EH (cell line): ENCODE results near the gene TMEM18.
"Not testable (repeated sequence)": the region's sequence is repeated elsewhere in the genome, so short reads cannot be mapped to it uniquely, and the experiment has no call there.

Experiments
- DNase-seq: peaks from one replicate; pipeline ENCODE4 v3.0.0-alpha.2; 2015; ENCODE audit warnings: low read depth

The TMEM18 gene

DNA sequence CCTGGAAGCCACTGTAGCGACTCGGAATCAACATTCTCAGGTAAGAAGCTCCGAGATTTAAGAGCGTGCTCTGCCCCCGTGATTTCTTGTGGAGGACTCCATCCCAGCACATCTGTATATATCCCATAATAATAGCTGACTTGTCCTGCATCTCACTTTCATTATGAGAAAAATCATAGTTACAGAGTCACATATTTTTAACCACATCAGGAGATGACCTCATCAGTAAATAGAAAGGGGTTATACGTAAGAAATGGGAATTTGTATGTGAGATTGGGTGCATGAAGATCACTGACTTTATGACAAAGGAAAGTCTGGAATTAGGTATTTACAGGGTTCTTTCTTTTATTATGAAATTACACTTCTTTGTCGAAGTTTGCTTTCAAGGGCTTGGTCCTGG lies 16.4 kb upstream of the TMEM18 start:
- DNase-seq: peak; percentile 23

DNA sequence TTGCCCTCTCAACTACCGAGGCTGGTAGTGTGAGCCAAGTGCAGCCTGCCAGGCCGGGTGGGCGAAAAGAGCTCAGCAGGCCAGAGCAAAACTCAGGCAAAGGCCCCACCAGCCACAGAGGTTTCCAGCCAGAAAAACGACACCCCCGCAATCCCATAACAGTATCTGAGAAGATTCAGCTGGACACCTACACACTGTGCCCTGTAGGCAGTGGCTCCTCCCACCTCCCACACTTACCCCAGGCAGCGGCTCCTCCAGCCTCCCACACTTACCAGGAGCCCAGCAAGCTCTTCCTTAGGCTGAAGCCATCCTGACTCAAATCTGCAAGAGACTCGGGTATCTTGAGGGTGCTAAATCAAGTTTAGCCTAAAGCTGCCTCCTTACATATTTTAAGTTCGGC lies 15.6 kb upstream of the TMEM18 start:
- DNase-seq: no peak

DNA sequence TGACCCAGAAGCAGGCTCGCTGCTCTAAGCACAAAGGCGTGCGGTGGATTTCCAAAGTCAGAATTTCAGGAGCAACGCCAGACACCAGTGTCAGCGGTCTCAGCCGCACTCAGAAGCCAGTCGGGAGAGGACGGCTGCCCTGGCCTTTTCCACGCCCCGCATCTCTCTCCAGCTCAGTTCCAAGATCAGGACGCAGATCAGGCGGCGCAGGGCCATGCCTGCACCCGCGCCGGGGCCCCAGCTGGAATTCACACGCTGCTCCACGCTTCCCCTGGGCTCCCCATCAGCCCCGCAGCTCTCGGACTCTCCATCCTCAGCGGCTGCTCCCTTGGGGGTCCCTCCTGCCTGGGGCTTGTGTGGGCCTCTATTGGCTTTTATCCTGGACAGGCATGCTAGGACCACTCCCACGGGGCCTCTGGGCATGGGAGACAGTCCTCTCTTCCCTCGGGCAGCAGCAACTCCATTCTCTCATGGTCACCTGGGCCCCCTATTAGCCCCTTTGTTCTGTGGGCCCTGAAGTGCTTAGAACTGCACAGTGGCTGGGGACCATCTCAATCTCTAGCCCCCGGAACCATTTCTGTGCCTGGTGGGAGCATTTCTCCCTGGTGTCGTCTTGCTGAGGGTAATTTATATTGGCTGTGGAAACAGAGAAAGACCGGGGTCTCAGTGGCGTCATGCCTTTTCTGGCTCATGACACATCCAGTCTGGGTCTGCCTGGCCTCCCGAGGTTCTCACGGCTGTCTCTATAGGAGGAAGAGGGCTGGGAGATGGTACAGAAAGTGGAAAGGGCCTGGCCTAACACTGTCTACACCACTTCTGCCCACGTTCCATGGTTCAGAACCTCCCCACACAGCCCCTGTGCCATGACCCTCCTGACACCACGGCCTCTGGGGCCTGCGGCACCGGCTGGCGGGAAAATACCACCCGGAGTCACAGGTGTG lies 14.9 kb upstream of the TMEM18 start:
- DNase-seq: no peak

GRCh38 chr2:690799-691198 lies 13.6 kb upstream of the TMEM18 start:
- DNase-seq: no peak

- no peak for DNase-seq
Measured at GRCh38 chr2:689877-690510, 12.8 kb upstream of the TMEM18 start.

DNA sequence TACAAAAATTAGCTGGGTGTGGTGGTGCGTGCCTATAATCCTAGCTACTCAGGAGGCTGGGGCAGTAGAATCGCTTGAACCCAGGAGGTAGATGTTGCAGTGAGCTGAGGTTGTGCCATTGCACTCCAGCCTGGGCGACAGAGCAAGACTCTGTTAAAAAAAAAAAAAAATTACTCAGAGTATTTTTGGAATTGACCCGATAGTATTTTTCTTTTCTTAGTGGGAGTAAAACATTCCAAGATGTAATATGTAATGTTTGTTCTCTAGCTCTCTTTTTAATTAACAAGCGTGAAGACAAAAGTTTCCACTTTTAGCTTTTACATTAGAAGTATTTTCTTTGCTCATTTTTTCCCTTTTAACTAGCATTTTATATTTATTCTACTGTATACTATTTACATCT lies 12.0 kb upstream of the TMEM18 start:
- DNase-seq: peak; percentile 40

- no peak for DNase-seq
Measured at GRCh38 chr2:688504-689076, 11.4 kb upstream of the TMEM18 start.

- DNase-seq: no peak
Measured at GRCh38 chr2:685421-685820, 8.2 kb upstream of the TMEM18 start.

- not testable (repeated sequence) for DNase-seq
Measured at GRCh38 chr2:684913-685312, 7.7 kb upstream of the TMEM18 start.

- DNase-seq: peak; percentile 67
Measured at GRCh38 chr2:682226-682625, 5.0 kb upstream of the TMEM18 start.

DNA sequence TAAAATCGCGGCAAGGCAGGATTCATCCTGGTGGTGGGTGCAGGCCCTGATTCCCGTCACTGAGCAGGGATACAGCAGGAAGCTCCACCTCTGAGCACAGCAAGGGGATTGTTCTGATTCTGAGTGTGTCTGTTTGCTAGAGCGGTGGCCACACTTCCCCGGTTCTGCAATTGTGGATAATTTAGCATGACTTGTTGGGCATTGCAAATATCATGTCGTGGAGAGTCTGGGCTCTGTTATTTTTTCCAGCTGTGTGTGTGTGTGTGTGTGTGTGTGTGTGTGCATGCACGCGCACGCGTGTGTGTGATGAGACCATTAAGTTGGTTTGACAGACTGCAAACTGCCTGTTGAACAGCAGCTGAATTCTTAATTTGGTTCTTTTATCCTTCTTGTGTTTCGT lies 4.1 kb upstream of the TMEM18 start:
- DNase-seq: no peak

GRCh38 chr2:680496-680895 lies 3.3 kb upstream of the TMEM18 start:
- DNase-seq: no peak

DNA sequence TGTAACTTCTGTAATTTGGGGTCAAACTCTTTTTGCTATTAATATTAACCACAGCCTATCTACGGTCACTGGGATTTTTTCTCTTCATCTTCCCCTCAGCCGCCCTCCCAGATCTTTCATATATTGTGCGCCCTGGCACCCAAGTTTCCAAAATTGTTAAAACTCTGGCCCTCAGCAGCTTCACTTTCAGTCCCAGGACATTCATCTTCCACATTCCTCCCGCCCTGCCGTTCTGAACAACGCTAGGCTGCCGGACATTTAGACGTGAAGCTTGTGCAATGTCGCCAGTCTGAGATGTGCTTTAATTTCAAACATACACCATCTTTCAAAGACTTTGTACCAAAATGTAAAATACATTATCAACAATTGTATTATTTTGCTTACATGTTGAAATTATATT lies 1.8 kb upstream of the TMEM18 start:
- no peak for DNase-seq

DNA sequence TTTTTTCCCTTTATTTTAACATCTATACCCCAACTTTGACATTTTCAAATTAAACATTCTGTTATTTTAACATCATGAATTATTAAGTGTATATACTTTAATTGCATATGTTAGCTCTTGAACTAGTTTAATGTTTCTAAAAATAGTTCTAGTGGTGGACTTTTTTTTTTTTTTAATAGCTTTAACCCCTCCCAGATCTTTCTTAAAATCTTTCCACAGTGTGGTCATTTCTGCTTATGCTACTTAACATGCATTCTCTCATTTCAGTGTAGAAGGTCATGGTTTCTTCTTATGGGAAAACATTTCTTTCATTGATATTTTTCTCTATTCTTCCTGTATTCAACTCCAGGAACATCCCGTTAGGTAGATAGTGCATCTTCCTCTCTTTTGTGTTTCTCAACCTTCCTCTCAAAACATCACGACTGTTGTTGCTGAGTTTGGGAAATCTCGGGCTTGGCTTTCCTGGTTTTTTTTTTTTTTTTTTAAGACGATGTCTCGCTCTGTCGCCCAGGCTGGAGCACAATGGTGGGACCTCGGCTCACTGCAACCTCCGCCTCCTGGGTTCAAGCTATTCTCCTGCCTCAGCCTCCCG lies 849 bp upstream of the TMEM18 start:
- DNase-seq: peak; percentile 39

DNA sequence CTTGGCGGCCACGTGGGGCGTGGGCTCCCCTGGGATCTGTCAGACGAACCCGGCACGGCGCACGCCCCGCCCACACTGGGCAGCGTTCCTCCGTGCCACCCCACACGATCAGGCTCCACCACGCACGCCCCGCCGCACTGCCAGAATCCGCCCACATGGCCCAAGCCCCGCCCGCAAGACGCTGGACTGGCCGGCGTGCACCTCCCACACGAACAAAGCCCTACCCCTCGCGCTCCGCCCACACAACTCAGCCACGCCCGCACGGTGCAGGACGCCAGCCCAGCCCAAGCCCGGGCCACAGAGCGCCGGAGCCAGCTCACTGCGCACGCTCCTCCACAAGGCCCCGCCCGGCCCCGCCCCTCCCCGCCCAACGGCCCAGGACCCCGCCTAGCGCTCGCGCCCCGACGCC lies 555 bp downstream of the TMEM18 start:
- DNase-seq: peak; percentile 99

GRCh38 chr2:675982-676646 lies 1.1 kb downstream of the TMEM18 start:
- peak; percentile 93 for DNase-seq

- DNase-seq: no peak
Measured at GRCh38 chr2:675460-675859, 1.7 kb downstream of the TMEM18 start.

DNA sequence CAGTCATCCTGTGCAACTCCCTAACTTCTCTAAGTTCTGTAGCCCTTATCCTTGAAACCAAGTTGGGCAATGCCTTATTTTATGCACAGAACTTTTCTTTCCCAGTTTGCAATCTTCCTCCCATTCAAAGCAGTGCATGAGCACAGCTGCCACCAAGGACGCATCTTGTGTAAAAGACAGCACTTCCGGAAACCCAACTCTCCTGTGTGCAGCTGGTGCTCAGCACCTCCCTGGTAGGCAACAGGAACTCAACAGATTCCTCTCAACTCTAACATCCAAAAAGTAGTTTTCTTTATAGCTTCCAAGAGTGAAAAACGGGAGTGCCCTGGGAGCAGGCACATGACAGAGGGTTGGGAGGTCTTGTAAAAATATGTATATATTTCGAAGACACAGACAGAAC lies 2.2 kb downstream of the TMEM18 start:
- DNase-seq: no peak

- DNase-seq: peak; percentile 20
Measured at GRCh38 chr2:674321-674985, 2.8 kb downstream of the TMEM18 start.

DNA sequence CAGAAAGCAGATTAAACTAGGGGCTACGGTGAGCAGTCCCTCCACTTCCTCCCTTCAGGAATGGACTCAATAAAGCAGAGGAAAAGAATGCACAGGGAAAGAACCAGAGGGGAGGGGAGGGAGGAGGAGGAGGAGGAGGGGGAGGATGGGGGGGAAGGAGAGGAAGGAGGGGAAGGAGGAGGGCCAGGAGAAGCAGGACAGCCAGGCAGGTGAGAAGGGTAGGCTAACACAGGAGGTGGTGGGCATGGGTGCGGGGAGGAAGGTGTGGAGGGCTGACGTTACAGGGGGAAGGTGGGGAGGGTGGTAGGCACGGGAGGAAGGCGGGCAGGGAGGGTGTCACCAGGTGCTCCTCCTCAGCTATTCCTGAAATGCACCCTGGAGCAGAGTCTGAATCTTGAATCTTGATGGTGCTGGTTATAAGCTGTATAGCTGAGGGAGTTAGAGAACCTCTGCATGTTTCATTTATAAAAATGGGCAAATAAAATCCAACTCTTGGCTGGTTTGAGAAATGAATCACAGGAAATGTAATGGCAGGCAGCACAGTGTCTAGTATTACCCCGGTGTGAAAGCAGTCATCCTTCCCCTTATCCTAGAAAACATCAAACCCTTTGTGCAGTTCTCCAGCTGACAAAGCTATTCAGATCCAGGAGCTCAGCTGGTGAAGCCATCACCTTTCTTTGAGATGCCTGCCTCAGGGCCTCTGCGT lies 3.4 kb downstream of the TMEM18 start:
- peak; percentile 71 for DNase-seq

DNA sequence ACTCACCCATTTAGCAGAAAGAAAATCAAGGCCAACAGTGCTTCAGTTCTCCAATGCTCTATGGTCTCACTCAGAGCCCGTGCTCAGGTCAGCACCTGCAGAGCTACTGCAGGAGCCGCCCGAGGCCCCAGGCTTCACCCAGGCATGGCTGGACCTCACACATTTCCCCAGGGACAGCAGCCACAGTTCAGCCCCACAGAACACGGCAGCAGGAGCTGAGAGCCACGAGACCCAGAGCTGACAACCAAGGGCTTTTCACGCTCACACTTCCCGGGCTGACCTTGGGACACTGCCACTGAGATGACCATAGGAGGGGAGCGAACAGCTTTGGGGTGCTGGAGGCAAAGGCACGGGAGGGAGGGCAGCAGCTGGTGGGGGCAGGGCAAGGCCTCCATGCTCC lies 4.2 kb downstream of the TMEM18 start:
- no peak for DNase-seq
